HG03108 (cell line): ENCODE data around the gene BCL6.

ENCODE experiments used
- ATAC-seq: cut with Tn5 transposase; IDR thresholded peaks from one replicate; pipeline ENCODE4 v1.9.1; 2021; ENCODE audit warnings: moderate library complexity; ENCODE audit not compliant: unreplicated experiment

BCL6 gene

GRCh38 chr3:187720337-187720670, 25.0 kb downstream of the BCL6 start:
- no peak for ATAC-seq

- no peak for ATAC-seq
These were observed 25.5 kb downstream of the BCL6 start for GRCh38 chr3:187719628-187720336.

DNA sequence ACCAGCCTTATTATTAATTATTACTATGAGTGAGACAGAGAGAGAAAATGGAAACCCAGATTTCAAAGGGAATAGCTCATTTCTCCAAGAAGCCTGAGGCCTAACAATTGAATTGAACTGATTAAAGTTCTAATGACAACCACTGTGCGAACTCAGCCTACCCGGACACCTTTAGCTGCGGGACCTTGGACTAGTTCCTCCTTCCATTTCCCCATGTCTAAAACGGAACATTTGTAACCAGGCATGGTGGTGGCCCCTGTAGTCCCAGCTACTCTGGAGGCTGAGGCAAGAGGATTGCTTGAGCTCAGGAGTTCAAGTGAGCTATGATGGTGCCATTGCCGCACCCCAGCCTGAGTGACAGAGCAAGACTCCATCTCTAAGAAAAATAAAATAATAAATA, 26.5 kb downstream of the BCL6 start:
- ATAC-seq: no peak

DNA sequence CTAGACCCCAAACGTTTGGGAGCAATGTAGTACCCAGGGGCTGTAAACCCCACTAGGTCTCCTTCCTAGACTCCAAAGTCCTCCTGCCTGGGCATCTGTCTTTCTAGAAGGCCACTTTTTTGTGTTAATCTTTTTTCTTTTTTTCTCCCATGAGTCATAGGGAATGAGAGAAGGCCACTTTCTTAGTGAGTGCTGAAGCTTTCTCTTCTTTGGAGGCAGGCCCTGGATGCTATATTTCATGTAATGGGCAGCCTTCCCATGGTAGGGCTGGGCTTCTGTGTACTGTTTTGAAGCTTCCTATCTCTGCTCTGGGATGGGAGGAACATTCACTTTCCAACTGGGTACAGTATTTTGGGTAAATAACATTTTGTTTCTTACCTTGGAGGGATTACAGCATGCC, 27.7 kb downstream of the BCL6 start:
- no peak for ATAC-seq

DNA sequence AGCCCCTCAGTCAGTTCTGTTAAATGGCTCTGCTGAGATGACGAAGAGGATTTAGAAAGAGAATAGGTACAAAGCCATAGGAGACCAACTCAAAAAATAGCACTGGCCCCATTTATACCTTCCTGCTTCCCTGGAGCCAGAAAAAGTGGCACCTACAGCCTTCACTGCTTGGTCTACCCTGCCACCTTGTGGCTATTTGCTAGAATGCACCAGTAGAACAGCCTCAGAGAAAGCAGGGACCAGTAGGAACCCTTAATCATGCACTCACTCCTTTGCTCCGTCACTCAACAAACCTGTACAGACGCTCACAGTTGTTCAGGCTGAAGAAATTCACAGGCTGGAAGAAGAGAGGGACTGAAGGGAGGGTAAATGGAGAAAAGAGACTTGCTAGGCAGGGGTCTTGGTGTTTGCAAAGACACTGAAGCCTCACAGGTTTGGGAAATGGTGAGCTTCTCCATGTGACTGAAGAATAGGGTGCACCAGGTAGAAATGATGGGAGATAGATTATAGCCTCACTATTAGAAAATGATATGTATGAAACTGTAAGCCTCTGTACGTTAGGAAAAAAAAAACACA, 30.8 kb downstream of the BCL6 start:
- peak; percentile 76 for ATAC-seq

GRCh38 chr3:187713504-187713903, 31.8 kb downstream of the BCL6 start:
- ATAC-seq: no peak

- ATAC-seq: no peak
These were observed 36.1 kb downstream of the BCL6 start for GRCh38 chr3:187709155-187709554.

DNA sequence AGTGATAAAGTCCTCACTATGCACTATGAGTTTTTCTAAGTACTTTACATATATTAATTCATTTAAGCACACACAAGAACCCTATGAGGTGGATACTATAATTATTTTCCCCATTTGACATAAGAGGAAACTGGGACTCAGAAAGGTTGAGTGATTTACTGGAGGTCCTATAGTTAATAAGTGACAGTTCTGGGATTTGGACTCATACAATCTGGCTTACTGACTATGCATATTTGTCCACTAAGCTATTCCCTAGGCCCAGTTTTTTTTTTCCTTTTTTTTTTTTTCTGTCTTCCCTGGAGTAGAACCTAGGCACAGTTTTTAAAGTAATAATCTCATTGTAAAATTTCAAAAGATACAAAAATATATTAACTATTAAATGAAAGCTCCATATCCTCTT, 36.6 kb downstream of the BCL6 start:
- no peak for ATAC-seq

DNA sequence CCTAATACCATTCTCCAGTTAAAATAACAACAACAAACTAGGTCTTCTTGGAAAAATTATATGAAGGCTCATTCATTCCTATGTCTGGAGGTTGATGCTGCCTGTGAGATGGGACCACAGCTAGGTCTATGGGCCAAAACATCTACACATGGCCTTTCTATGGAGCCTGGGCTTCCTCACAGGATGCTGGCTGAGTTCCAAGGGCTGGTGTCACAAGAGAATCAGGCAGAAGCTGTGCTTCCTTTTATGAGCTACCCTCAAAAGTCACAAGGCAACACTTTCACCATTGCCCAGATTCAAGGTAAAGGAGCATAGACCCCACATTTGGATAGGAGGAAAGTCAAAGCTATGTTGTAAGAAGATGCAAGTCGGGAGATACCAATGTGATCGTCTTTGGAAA, 38.3 kb downstream of the BCL6 start:
- no peak for ATAC-seq

GRCh38 chr3:187705164-187705563, 40.1 kb downstream of the BCL6 start:
- ATAC-seq: no peak

GRCh38 chr3:187702507-187703033, 42.7 kb downstream of the BCL6 start, which contains the start of gene RTP2:
RTP2 (minus strand) TSS chr3:187702557; CDS start chr3:187702128, 429 bp downstream.
- no peak for ATAC-seq

DNA sequence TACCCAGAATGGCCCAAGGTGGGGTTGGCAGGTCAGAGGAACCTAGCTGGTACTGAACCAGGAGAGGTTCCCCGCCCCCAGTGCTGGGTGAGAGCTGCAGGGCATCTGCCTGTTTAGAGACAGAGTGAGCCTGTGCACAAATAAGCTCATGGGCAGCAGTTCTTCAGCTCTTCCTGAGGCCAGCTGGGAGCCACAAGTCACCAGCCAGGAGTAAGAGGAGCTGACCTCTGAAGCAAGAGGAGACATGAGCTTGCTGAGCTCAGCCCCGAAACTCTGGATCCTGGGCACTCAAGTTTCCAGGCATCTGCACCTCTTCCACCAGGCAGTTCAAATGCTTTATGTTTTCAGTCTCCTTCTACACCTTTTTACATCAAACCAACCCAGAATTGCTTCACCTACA, 45.0 kb downstream of the BCL6 start:
- ATAC-seq: no peak

GRCh38 chr3:187698499-187699399, 46.5 kb downstream of the BCL6 start:
- ATAC-seq: no peak

- no peak for ATAC-seq
These were observed 49.2 kb downstream of the BCL6 start for GRCh38 chr3:187696021-187696420.

GRCh38 chr3:187695449-187695848, 49.8 kb downstream of the BCL6 start:
- ATAC-seq: no peak

- ATAC-seq: no peak
These were observed 50.5 kb downstream of the BCL6 start for GRCh38 chr3:187694801-187695200.

DNA sequence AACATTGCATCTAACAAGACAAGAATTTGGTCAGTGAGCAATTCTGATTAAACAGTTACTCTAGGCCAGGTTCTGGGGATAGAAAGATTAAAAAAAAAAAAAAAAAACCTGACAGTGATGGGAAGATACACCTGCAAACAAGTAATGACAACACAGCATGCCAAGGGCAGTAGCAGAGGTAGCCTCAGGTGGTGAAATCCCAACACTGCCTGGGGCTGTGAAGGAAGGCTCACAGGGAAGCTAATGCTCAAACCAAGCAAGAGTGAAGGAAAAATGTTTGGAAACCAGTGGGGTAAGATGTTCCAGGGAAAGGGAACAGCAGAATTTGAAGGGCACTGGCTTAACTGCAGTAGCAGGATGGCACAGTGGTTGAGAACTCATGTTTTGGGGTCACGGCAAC, 51.8 kb downstream of the BCL6 start:
- no peak for ATAC-seq

GRCh38 chr3:187689984-187690383, 55.3 kb downstream of the BCL6 start:
- ATAC-seq: no peak

GRCh38 chr3:187686621-187687273, 58.5 kb downstream of the BCL6 start:
- ATAC-seq: no peak

DNA sequence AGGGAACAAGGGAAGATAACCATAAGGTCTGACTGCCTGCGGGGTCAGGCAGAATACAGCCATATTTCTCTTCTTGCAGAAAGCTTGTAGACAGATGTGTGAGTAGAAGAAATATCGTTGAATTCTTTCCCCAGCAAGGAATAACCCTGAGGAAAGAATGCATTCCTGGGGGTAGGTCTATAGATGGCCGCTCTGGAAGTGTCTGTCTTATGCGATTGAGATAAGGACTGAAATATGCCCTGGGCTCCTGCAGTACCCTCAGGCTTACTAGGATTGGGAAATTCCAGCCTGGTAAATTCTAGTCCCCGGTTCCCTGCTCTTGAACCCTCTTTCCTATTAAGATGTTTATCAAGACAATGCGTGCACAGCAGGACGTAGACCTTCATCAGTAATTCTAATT, 59.3 kb downstream of the BCL6 start:
- ATAC-seq: no peak

- ATAC-seq: no peak
These were observed 60.4 kb downstream of the BCL6 start for GRCh38 chr3:187684880-187685279.
